Activated B cell treated with CpG ODN at 0.5 μM for 24 hours (primary cell): ENCODE measurements around the gene LDAH. TPM values are rescaled to one million over a fixed set of nuclear protein-coding genes. Genes with fewer than 3 reads are reported as not detected.

Source experiments
- ATAC-seq: fragments of 200-7000 bp; cut with Tn5 transposase; one replicate; pipeline ENCODE4 v1.10.0; 2021; ENCODE audit warnings: low read depth, mild to moderate bottlenecking, moderate library complexity
- CTCF ChIA-PET: fragments of 350-600 bp; sonication (Branson Sonifier 250); formaldehyde crosslinking; loops from one replicate; lab custom pipeline; 2021; ENCODE audit warnings: antibody characterized with exemption; lab: Charles Lee
- POLR2A ChIA-PET: fragments of 350-600 bp; sonication (Branson Sonifier 250); formaldehyde crosslinking; loops from one replicate; lab custom pipeline; 2021; ENCODE audit warnings: antibody characterized with exemption; lab: Charles Lee
- DNase-seq: peaks from one replicate; pipeline ENCODE4 v3.0.0; 2022
- H3K27ac Mint-ChIP-seq: one replicate; pipeline ENCODE4 v1.8.0; 2020; ENCODE audit warnings: mixed read lengths
- H3K27me3 Mint-ChIP-seq: one replicate; pipeline ENCODE4 v1.8.0; 2021; ENCODE audit warnings: mixed read lengths
- H3K36me3 Mint-ChIP-seq: one replicate; pipeline ENCODE4 v1.8.0; 2021; ENCODE audit warnings: low read depth, mixed read lengths
- H3K4me1 Mint-ChIP-seq: one replicate; pipeline ENCODE4 v1.8.0; 2021; ENCODE audit warnings: mixed read lengths
- H3K4me3 Mint-ChIP-seq: one replicate; pipeline ENCODE4 v1.8.0; 2020; ENCODE audit warnings: mild to moderate bottlenecking, mixed read lengths
- H3K9me3 Mint-ChIP-seq: one replicate; pipeline ENCODE4 v1.8.0; 2020; ENCODE audit warnings: mixed read lengths
- intact Hi-C: fragments of 100-400 bp; cut with micrococcal nuclease; formaldehyde crosslinking; loops from one replicate; pipeline ENCODE4 v1.15.1; 2024
- total RNA-seq: library from RNA; stranded (reverse); gene quantifications from 2 replicates; pipeline ENCODE4 v1.2.3, GENCODE V29; 2022
- TF ChIP-seq, protein P1 (sequence below): fragments of 200-600 bp; IDR thresholded peaks from one replicate; pipeline ENCODE4 v1.8.0; 2022; ENCODE audit warnings: antibody characterized with exemption, mild to moderate bottlenecking

LDAH gene
- total RNA-seq, 1 donor from 2014 or later = 31.2 TPM

DNA sequence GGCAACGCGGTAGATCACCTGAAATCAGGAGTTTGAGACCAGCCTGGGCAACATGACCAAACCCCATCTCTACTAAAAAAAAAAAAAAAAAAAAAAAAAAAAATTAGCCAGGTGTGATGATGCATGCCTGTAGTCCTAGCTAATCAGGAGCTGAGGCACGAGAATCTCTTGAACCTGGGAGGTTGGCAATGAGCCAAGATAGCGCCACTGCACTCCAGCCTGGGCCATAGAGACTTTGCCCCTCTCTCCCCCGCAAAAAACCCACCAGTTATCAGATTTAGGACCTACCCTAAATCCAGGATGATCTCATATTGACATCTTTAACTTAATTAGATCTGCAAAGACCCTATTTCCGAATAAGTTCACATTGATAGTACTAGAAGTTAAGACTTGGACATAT lies 29.2 kb upstream of the LDAH start:
- intact Hi-C loops = no loop called here
- TF ChIP-seq, protein P1, sequence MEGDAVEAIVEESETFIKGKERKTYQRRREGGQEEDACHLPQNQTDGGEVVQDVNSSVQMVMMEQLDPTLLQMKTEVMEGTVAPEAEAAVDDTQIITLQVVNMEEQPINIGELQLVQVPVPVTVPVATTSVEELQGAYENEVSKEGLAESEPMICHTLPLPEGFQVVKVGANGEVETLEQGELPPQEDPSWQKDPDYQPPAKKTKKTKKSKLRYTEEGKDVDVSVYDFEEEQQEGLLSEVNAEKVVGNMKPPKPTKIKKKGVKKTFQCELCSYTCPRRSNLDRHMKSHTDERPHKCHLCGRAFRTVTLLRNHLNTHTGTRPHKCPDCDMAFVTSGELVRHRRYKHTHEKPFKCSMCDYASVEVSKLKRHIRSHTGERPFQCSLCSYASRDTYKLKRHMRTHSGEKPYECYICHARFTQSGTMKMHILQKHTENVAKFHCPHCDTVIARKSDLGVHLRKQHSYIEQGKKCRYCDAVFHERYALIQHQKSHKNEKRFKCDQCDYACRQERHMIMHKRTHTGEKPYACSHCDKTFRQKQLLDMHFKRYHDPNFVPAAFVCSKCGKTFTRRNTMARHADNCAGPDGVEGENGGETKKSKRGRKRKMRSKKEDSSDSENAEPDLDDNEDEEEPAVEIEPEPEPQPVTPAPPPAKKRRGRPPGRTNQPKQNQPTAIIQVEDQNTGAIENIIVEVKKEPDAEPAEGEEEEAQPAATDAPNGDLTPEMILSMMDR = no peak
- peaks cover 19% of the 10 kb centered on the region for H3K27me3 Mint-ChIP-seq
- CTCF ChIA-PET = no interaction called here
- H3K9me3 Mint-ChIP-seq = no peaks in the 10 kb centered on the region
- no peak for ATAC-seq
- H3K4me3 Mint-ChIP-seq = no peak overlapping the region
- no peak for DNase-seq
- H3K36me3 Mint-ChIP-seq = no peaks in the 10 kb centered on the region
- no peak overlapping the region for H3K27ac Mint-ChIP-seq
- H3K4me1 Mint-ChIP-seq = no peaks in the 10 kb centered on the region
- POLR2A ChIA-PET = no interaction called here

DNA sequence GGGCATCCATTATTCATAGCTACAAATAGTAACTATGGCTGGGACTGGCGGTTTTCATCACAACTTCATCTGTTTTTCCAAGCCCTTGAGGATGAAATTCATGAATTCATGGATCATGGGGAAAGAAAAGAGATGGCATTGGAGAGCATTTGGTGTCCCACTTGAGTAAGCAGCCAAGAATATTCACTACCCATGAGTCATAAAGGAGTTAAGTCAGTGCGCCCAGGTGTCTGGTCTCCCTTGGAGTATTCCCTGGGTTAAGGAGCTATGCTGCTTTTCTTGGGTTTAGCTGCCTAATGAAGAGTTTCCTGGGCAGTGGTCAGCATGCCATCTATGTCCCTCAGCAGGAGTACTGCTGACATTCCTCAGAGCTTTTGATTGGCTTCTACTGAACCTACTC lies 21.3 kb upstream of the LDAH start:
- intact Hi-C loops = no loop called here
- H3K9me3 Mint-ChIP-seq = peaks cover under 1% of the 10 kb centered on the region
- DNase-seq (no peak), ATAC-seq (no peak)
- ChIA-PET CTCF (no interaction called here), POLR2A (no interaction called here)
- no peaks in the 10 kb centered on the region for H3K36me3 Mint-ChIP-seq
- TF ChIP-seq, protein P1 = no peak
- H3K27me3 Mint-ChIP-seq = peaks cover 29% of the 10 kb centered on the region
- H3K4me3 Mint-ChIP-seq = no peak overlapping the region
- H3K4me1 Mint-ChIP-seq = no peaks in the 10 kb centered on the region
- no peak overlapping the region for H3K27ac Mint-ChIP-seq

DNA sequence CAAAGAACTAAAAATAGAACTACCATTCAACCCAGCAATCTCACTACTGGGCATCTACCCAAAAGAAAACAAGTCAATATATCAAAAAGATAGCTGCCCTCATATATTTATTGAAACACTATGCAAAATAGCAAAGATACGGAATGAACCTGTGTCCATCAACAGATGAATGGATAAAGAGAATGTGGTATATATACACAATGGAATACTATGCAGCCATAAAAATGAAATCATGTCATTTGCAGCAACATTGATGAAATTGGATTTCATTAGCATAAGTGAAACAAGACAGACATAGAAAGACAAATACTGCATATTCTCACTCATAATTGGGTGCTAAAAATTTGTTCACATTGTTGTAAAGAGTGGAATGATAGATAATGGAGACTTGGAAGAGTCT lies 16.2 kb upstream of the LDAH start:
- no peaks in the 10 kb centered on the region for H3K4me1 Mint-ChIP-seq
- TF ChIP-seq, protein P1 = no peak
- ChIA-PET POLR2A (no interaction called here), CTCF (no interaction called here)
- DNase-seq = no peak
- ATAC-seq = no peak
- peaks cover 5% of the 10 kb centered on the region for H3K9me3 Mint-ChIP-seq
- H3K4me3 Mint-ChIP-seq = no peak overlapping the region
- H3K27ac Mint-ChIP-seq = no peak overlapping the region
- H3K27me3 Mint-ChIP-seq = peaks cover 46% of the 10 kb centered on the region
- intact Hi-C loops = no loop called here
- H3K36me3 Mint-ChIP-seq = no peaks in the 10 kb centered on the region

DNA sequence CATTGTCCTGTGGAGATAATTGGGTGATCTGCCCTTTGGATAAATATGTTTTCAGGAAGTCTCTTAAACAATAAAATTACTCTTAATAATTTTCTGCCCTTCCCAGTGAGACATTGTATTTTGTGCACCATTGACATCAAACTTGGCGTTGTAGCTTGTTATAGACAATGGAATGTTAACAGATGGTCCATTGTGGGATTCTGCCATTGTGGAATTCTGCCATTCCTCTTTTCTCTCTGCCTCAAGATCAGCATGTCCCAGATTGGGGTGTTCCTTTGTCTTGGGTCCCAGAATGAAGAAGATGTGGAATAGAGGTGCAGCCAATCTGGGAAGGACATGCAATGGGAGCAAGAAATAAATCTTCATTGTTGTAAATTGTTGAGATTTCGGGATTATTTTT lies 15.1 kb upstream of the LDAH start:
- POLR2A ChIA-PET = no interaction called here
- Mint-ChIP-seq H3K9me3 (peaks cover 5% of the 10 kb centered on the region), H3K27ac (no peak overlapping the region), H3K36me3 (no peaks in the 10 kb centered on the region), H3K4me1 (no peaks in the 10 kb centered on the region), H3K27me3 (peaks cover 47% of the 10 kb centered on the region), H3K4me3 (no peak overlapping the region)
- no peak for DNase-seq
- CTCF ChIA-PET = no interaction called here
- TF ChIP-seq, protein P1 = no peak
- intact Hi-C loops = no loop called here
- no peak for ATAC-seq

DNA sequence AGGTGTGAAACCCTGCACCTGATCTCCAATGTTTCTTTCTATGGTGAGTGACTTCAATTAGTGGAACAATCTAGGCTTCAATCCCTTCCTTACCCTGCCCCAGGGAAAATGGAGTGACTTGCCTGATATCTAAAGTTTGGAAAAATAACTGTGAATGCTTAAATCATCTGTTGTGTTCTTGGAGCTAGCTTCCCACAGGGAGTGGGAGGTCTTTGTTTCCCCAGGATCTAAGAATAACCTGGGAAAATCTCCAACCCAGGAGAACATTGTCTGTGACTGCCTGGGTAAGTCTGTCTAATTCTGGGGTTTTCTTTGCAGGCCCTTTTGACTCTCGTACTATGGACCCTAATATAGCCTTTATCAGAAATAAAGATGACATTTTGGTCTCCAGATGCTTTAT lies 13.6 kb upstream of the LDAH start:
- peaks cover 42% of the 10 kb centered on the region for H3K27me3 Mint-ChIP-seq
- DNase-seq (no peak), ATAC-seq (no peak)
- TF ChIP-seq, protein P1 = no peak
- ChIA-PET CTCF (no interaction called here), POLR2A (no interaction called here)
- peaks cover 5% of the 10 kb centered on the region for H3K9me3 Mint-ChIP-seq
- H3K4me1 Mint-ChIP-seq = no peaks in the 10 kb centered on the region
- H3K27ac Mint-ChIP-seq = no peak overlapping the region
- intact Hi-C loops = no loop called here
- no peaks in the 10 kb centered on the region for H3K36me3 Mint-ChIP-seq
- no peak overlapping the region for H3K4me3 Mint-ChIP-seq
